ENCODE data around the gene CYB561D1.

DNA sequence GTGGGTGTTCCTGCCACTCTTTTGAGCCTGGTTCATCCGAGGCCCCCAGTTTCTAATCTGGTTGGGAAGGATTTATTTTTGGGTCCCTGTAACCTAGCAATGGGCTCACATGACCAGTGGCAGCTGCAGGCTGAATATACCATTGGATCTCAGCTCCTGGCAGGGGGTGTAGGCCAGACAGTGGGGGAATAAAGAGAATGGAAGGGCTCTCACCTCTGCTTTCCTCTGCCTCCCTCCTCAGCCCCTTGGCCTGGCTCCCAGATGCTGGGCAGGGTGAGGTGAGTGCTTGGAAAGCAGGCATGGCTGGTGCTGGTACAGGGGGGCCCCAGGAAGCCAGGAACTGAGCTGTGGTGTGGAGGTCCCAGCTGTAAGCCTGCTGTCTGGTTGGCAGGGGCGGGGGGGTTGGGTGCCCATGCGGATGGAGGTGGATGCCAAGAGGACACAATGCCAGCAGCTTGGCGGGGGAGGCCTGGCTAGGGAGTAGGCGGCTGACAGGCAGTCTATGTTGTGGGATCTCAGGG, 42.1 kb downstream of the CYB561D1 start:
- TF ChIP-seq EZH2phosphoT487 (IDR thresholded peaks at IDR 0.05; ENCODE audit: insufficient read depth, low read depth): no peak
- TF ChIP-seq EZH2 (IDR thresholded peaks at IDR 0.05; ENCODE audit: insufficient read depth, poor library complexity, severe bottlenecking): no peak

All from GM23248 (cell line).